ENCODE data around the gene NAV3. TPM values are rescaled to one million over a fixed set of nuclear protein-coding genes. Genes with fewer than 3 reads are reported as not detected.

Gene NAV3
- total RNA-seq, 1 experiment from 2014 or later: 3.0 TPM

- Histone ChIP-seq H3T11ph (ENCODE audit: low read length) (no peak overlapping the region), H3K56ac (ENCODE audit: insufficient read length, low read depth, low read length) (no peak overlapping the region), H2BK20ac (ENCODE audit: low read depth, low read length, poor library complexity, severe bottlenecking) (no peak overlapping the region), H3K18ac (ENCODE audit: insufficient read length, low read depth, low read length) (no peak overlapping the region), H2AFZ (ENCODE audit: low read length) (no peak overlapping the region), H3K27ac (ENCODE audit: insufficient read length, low read depth, low read length) (no peak overlapping the region), H3K79me2 (ENCODE audit: insufficient read depth, low read length) (no peaks in the 10 kb centered on the region), H3K23me2 (ENCODE audit: insufficient read length, low read depth, low read length, poor library complexity, severe bottlenecking) (no peaks in the 10 kb centered on the region), H3K23ac (ENCODE audit: insufficient read length, low read depth, low read length) (no peak overlapping the region), H3K9me3 (ENCODE audit: control insufficient read depth, low read depth, low read length) (no peaks in the 10 kb centered on the region), H3K4me2 (ENCODE audit: insufficient read depth, insufficient read length, low read length) (no peak overlapping the region), H3K14ac (ENCODE audit: insufficient read depth, low read length) (no peak overlapping the region), H4K20me1 (ENCODE audit: control insufficient read depth, insufficient read depth, insufficient read length) (no peaks in the 10 kb centered on the region), H4K8ac (replicated peaks; ENCODE audit: insufficient read length, low read depth, low read length) (no peak overlapping the region), H2BK120ac (ENCODE audit: low read depth, low read length, poor library complexity, severe bottlenecking) (no peak overlapping the region), H3K9ac (ENCODE audit: extremely low read depth, insufficient read length, low read length) (no peak overlapping the region), H2AK5ac (ENCODE audit: insufficient read length, low read length) (no peak overlapping the region), H3K4ac (ENCODE audit: low read depth, low read length) (no peak overlapping the region), H4K5ac (ENCODE audit: insufficient read length, low read depth, low read length) (no peak overlapping the region), H2BK15ac (ENCODE audit: low read depth, low read length) (no peak overlapping the region), H2BK12ac (ENCODE audit: insufficient read length, low read depth, low read length) (no peak overlapping the region), H3K27me3 (ENCODE audit: insufficient read depth, low read length) (no peaks in the 10 kb centered on the region), H3K79me1 (ENCODE audit: insufficient read depth, low read depth, low read length, poor library complexity, severe bottlenecking) (no peaks in the 10 kb centered on the region), H3K4me1 (ENCODE audit: insufficient read depth, low read length) (no peaks in the 10 kb centered on the region), H4K91ac (ENCODE audit: insufficient read length, low read depth, low read length) (no peak overlapping the region), H2BK5ac (ENCODE audit: insufficient read length, low read length) (no peak overlapping the region)
- peak overlapping the region in 2 of 3 experiments; percentile 34 to 46; a peak in 2 of 7 replicates for H3K27ac Mint-ChIP-seq
- peaks cover 9 to 12% of the 10 kb centered on the region in 2 experiments; a peak in 2 of 4 replicates for H3K4me1 Mint-ChIP-seq
- peaks cover 0 to 12% (median 4%) of the 10 kb centered on the region in 3 experiments; a peak in 3 of 7 replicates for H3K36me3 Mint-ChIP-seq (ENCODE audit: insufficient read depth in 1 of 3, low read depth in 3 of 3)
- WGBS (ENCODE audit: extremely low coverage, insufficient read length, low lambda C conversion rate): no CpG with 5 or more reads among the region's 9 CpGs
- TF ChIP-seq CTCF (conservative IDR thresholded peaks at IDR 0.05): no peak
- H3K9me3 Mint-ChIP-seq: peaks cover 11 to 13% of the 10 kb centered on the region in 2 experiments; a peak in 4 of 5 replicates
- DNase-seq: peak; percentile 52
- no peaks in the 10 kb centered on the region; the same call in 1 of the 2 replicates for H3K27me3 Mint-ChIP-seq (ENCODE audit: low read depth)
- H3K4me3 Mint-ChIP-seq: no peak overlapping the region
Observed at GRCh38 chr12:77808534-77808933, 22.2 kb upstream of the NAV3 start.
